Measurements from ENCODE around the gene H6PD. TPM values are rescaled to one million over a fixed set of nuclear protein-coding genes. Genes with fewer than 3 reads are reported as not detected.

Gene H6PD
- total and polyA plus RNA-seq, 8 donors = 3.2 to 54.3 (median 22.7) TPM

- 61 to 86% (median 76%) methylated on average over 6 to 7 of the region's 7 CpGs for WGBS, 5 donors
- Histone ChIP-seq H3K27ac (peak overlapping the region in 1 of 5 donors; percentile 66), H3K36me3 (peaks cover 34 to 79% (median 76%) of the 10 kb centered on the region in 4 donors), H3K4me1 (peaks cover 8 to 17% (median 13%) of the 10 kb centered on the region in 4 donors), H3K9me3 (no peaks in the 10 kb centered on the region), H3K27me3 (no peaks in the 10 kb centered on the region), H3K4me3 (no peak overlapping the region)
- TF ChIP-seq POLR2AphosphoS5 (IDR thresholded peaks at IDR 0.05) = no peak
- TF ChIP-seq EP300 (IDR thresholded peaks at IDR 0.05) = no peak
- TF ChIP-seq POLR2A (IDR thresholded peaks at IDR 0.05) = no peak
- peak in 2 of 7 experiments; percentile 2 to 4 for TF ChIP-seq CTCF (IDR thresholded peaks at IDR 0.05)
- intact Hi-C loops (cut with DNase I; ENCODE audit: low total_unique reads) = loop anchor here (5.0 to 10.0 kb wide), 2 partner anchors 225 to 327 kb away; no protein-coding TSS in a partner anchor
- no peak for DNase-seq
These were observed 32.7 kb downstream of the H6PD start for GRCh38 chr1:9267352-9267686.

- H3K36me3 ChIP-seq = peaks cover 27 to 73% (median 69%) of the 10 kb centered on the region in 4 donors
- H3K27ac ChIP-seq = no peak overlapping the region
- WGBS, 5 donors = 87 to 91% (median 89%) methylated on average over 7 of the region's 7 CpGs
- DNase-seq = no peak
- H3K4me3 ChIP-seq = no peak overlapping the region
- H3K4me1 ChIP-seq = peaks cover 8 to 17% (median 13%) of the 10 kb centered on the region in 4 donors
- TF ChIP-seq CTCF (IDR thresholded peaks at IDR 0.05) (no peak), POLR2A (IDR thresholded peaks at IDR 0.05) (no peak), POLR2AphosphoS5 (IDR thresholded peaks at IDR 0.05) (no peak), EP300 (IDR thresholded peaks at IDR 0.05) (no peak)
- intact Hi-C loops (cut with DNase I; ENCODE audit: low total_unique reads) = loop anchor here (5.0 to 10.0 kb wide), 2 partner anchors 224 to 327 kb away; no protein-coding TSS in a partner anchor
- H3K9me3 ChIP-seq = no peaks in the 10 kb centered on the region
- H3K27me3 ChIP-seq = no peaks in the 10 kb centered on the region
These were observed 33.4 kb downstream of the H6PD start for GRCh38 chr1:9267827-9268581.

GRCh38 chr1:9269078-9269501 lies 34.5 kb downstream of the H6PD start:
- intact Hi-C loops (cut with DNase I; ENCODE audit: low total_unique reads) = loop anchor here (5.0 to 10.0 kb wide), 2 partner anchors 223 to 326 kb away; no protein-coding TSS in a partner anchor
- no peak overlapping the region for H3K4me3 ChIP-seq
- H3K9me3 ChIP-seq = no peaks in the 10 kb centered on the region
- H3K27ac ChIP-seq = no peak overlapping the region
- TF ChIP-seq POLR2A (IDR thresholded peaks at IDR 0.05) = no peak
- TF ChIP-seq EP300 (IDR thresholded peaks at IDR 0.05) = no peak
- no peak for TF ChIP-seq CTCF (IDR thresholded peaks at IDR 0.05)
- no peak for TF ChIP-seq POLR2AphosphoS5 (IDR thresholded peaks at IDR 0.05)
- no peak for DNase-seq
- peaks cover 8 to 17% (median 13%) of the 10 kb centered on the region in 4 donors for H3K4me1 ChIP-seq
- H3K27me3 ChIP-seq = no peaks in the 10 kb centered on the region
- 77 to 84% (median 80%) methylated on average over 17 of the region's 17 CpGs for WGBS, 5 donors
- H3K36me3 ChIP-seq = peaks cover 16 to 62% (median 58%) of the 10 kb centered on the region in 4 donors

GRCh38 chr1:9269721-9270120 lies 35.1 kb downstream of the H6PD start:
- TF ChIP-seq CTCF (IDR thresholded peaks at IDR 0.05) (no peak), POLR2A (IDR thresholded peaks at IDR 0.05) (no peak), POLR2AphosphoS5 (IDR thresholded peaks at IDR 0.05) (no peak), EP300 (IDR thresholded peaks at IDR 0.05) (no peak)
- H3K36me3 ChIP-seq = peaks cover 10 to 56% (median 52%) of the 10 kb centered on the region in 4 donors
- H3K9me3 ChIP-seq = no peaks in the 10 kb centered on the region
- no peak for DNase-seq
- intact Hi-C loops (cut with DNase I; ENCODE audit: low total_unique reads) = loop anchor here (5.0 to 10.0 kb wide), 2 partner anchors 223 to 325 kb away; no protein-coding TSS in a partner anchor
- no peaks in the 10 kb centered on the region for H3K27me3 ChIP-seq
- H3K4me1 ChIP-seq = peaks cover 8 to 17% (median 13%) of the 10 kb centered on the region in 4 donors
- no peak overlapping the region for H3K27ac ChIP-seq
- WGBS, 5 donors = 84 to 88% (median 86%) methylated on average over 12 of the region's 12 CpGs
- H3K4me3 ChIP-seq = no peak overlapping the region

Data from stomach (tissue), 9 donors.